Thyroid gland (tissue), 4 donors: ENCODE results near the gene REG3A. TPM values are rescaled to one million over a fixed set of nuclear protein-coding genes. Genes with fewer than 3 reads are reported as not detected.

Experiments used
- DNase-seq, 2 donors: peaks; one replicate each; pipeline ENCODE4 v3.0.0-alpha.2; 2019
- H3K27ac ChIP-seq, 3 donors: fragments of 200-600 bp; sonication (generic); 1 replicate in 2 of 3; 2 replicates in 1 of 3; pipeline ENCODE4 v1.5.1; 2016 to 2019; ENCODE audit warnings: mild to moderate bottlenecking in 1 of 3, moderate library complexity in 1 of 3
- H3K27me3 ChIP-seq: fragments of 200-600 bp; sonication (generic); one replicate; pipeline ENCODE4 v1.5.1; 2019
- H3K36me3 ChIP-seq, 2 donors: fragments of 200-600 bp; sonication (generic); one replicate each; pipeline ENCODE4 v1.5.1; 2016 to 2019
- H3K4me1 ChIP-seq, 2 donors: fragments of 200-600 bp; sonication (generic); one replicate each; pipeline ENCODE4 v1.5.1; 2017 to 2019
- H3K4me3 ChIP-seq, 3 donors: fragments of 200-600 bp; sonication (generic); replicated peaks in 1 of 3; 1 replicate in 2 of 3; 2 replicates in 1 of 3; pipeline ENCODE4 v1.5.1; 2016; ENCODE audit warnings: mild to moderate bottlenecking in 1 of 3
- H3K9me3 ChIP-seq: fragments of 200-600 bp; sonication (generic); one replicate; pipeline ENCODE4 v1.5.1; 2017
- POLR2A ChIP-seq, 2 donors: fragments of 450-650 bp; IDR thresholded peaks; one replicate each; pipeline ENCODE4 v1.6.1; 2017; ENCODE audit warnings: antibody characterized with exemption in 2 of 2, mild to moderate bottlenecking in 2 of 2, moderate library complexity in 1 of 2
- WGBS, 2 donors: methylation state at CpG; one replicate each; pipeline ENCODE4 v1.1.5; 2017; 5-methylcytosine and 5-hydroxymethylcytosine counted together
- intact Hi-C: fragments of 100-400 bp; cut with DNase I; formaldehyde crosslinking; loops from one replicate; pipeline ENCODE4 v1.15.1; 2023
- total RNA-seq, 4 donors: library from RNA; depleted of rRNA; stranded (reverse); fragments of >200 nt; gene quantifications; one replicate each; pipeline ENCODE4 v1.2.3, GENCODE V29; 2016
- TF ChIP-seq, protein P1 (sequence below), 6 experiments: fragments of 200-600 bp in 3 of 6; fragments of 450-650 bp in 3 of 6; sonication (generic) in 3 of 6; IDR thresholded peaks; one replicate each; pipeline ENCODE4 v1.5.1; 2016 to 2019; ENCODE audit warnings: antibody characterized with exemption in 6 of 6, mild to moderate bottlenecking in 2 of 6, inconsistent platforms in 1 of 6, moderate library complexity in 1 of 6

REG3A gene
- total RNA-seq, 4 donors from 2014 or later: not detected

- no peaks in the 10 kb centered on the region for H3K36me3 ChIP-seq
- no peaks in the 10 kb centered on the region for H3K9me3 ChIP-seq
- no peak for DNase-seq
- H3K4me3 ChIP-seq: no peak overlapping the region
- no peaks in the 10 kb centered on the region for H3K4me1 ChIP-seq
- 91 to 92% methylated on average over 2 of the region's 2 CpGs for WGBS, 2 donors
- intact Hi-C loops: no loop called here
- H3K27me3 ChIP-seq: no peaks in the 10 kb centered on the region
- no peak overlapping the region for H3K27ac ChIP-seq
- TF ChIP-seq POLR2A (IDR thresholded peaks at IDR 0.05): no peak
- TF ChIP-seq, protein P1, sequence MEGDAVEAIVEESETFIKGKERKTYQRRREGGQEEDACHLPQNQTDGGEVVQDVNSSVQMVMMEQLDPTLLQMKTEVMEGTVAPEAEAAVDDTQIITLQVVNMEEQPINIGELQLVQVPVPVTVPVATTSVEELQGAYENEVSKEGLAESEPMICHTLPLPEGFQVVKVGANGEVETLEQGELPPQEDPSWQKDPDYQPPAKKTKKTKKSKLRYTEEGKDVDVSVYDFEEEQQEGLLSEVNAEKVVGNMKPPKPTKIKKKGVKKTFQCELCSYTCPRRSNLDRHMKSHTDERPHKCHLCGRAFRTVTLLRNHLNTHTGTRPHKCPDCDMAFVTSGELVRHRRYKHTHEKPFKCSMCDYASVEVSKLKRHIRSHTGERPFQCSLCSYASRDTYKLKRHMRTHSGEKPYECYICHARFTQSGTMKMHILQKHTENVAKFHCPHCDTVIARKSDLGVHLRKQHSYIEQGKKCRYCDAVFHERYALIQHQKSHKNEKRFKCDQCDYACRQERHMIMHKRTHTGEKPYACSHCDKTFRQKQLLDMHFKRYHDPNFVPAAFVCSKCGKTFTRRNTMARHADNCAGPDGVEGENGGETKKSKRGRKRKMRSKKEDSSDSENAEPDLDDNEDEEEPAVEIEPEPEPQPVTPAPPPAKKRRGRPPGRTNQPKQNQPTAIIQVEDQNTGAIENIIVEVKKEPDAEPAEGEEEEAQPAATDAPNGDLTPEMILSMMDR (IDR thresholded peaks at IDR 0.05): no peak
Measured at GRCh38 chr2:79181617-79182016, 22.1 kb upstream of the REG3A start.

GRCh38 chr2:79180092-79180491 is 20.5 kb upstream of the REG3A start:
- intact Hi-C loops: no loop called here
- H3K4me1 ChIP-seq: no peaks in the 10 kb centered on the region
- H3K27ac ChIP-seq: no peak overlapping the region
- no peaks in the 10 kb centered on the region for H3K9me3 ChIP-seq
- no peak overlapping the region for H3K4me3 ChIP-seq
- WGBS, 2 donors: 85 to 90% methylated on average over 2 of the region's 2 CpGs
- H3K27me3 ChIP-seq: no peaks in the 10 kb centered on the region
- no peak for DNase-seq
- TF ChIP-seq, protein P1 (IDR thresholded peaks at IDR 0.05): no peak
- no peak for TF ChIP-seq POLR2A (IDR thresholded peaks at IDR 0.05)
- H3K36me3 ChIP-seq: no peaks in the 10 kb centered on the region

- Histone ChIP-seq H3K36me3 (no peaks in the 10 kb centered on the region), H3K4me3 (no peak overlapping the region), H3K9me3 (no peaks in the 10 kb centered on the region), H3K27ac (no peak overlapping the region), H3K4me1 (no peaks in the 10 kb centered on the region), H3K27me3 (no peaks in the 10 kb centered on the region)
- 73 to 75% methylated on average over 4 of the region's 4 CpGs for WGBS, 2 donors
- TF ChIP-seq, protein P1 (IDR thresholded peaks at IDR 0.05): no peak
- TF ChIP-seq POLR2A (IDR thresholded peaks at IDR 0.05): no peak
- no peak for DNase-seq
- intact Hi-C loops: no loop called here
Measured at GRCh38 chr2:79179036-79179435, 19.5 kb upstream of the REG3A start.

- H3K4me3 ChIP-seq: no peak overlapping the region
- DNase-seq: no peak
- H3K9me3 ChIP-seq: no peaks in the 10 kb centered on the region
- no peaks in the 10 kb centered on the region for H3K4me1 ChIP-seq
- intact Hi-C loops: no loop called here
- H3K36me3 ChIP-seq: no peaks in the 10 kb centered on the region
- H3K27ac ChIP-seq: no peak overlapping the region
- H3K27me3 ChIP-seq: no peaks in the 10 kb centered on the region
- 75 to 80% methylated on average over 6 of the region's 6 CpGs for WGBS, 2 donors
- TF ChIP-seq POLR2A (IDR thresholded peaks at IDR 0.05): no peak
- TF ChIP-seq, protein P1 (IDR thresholded peaks at IDR 0.05): no peak
Measured at GRCh38 chr2:79178076-79178674, 18.6 kb upstream of the REG3A start.

- WGBS, 2 donors: 91 to 93% methylated on average over 2 of the region's 2 CpGs
- intact Hi-C loops: no loop called here
- DNase-seq: no peak
- Histone ChIP-seq H3K4me3 (no peak overlapping the region), H3K9me3 (no peaks in the 10 kb centered on the region), H3K27ac (no peak overlapping the region), H3K36me3 (no peaks in the 10 kb centered on the region), H3K27me3 (no peaks in the 10 kb centered on the region), H3K4me1 (no peaks in the 10 kb centered on the region)
- TF ChIP-seq POLR2A (IDR thresholded peaks at IDR 0.05): no peak
- TF ChIP-seq, protein P1 (IDR thresholded peaks at IDR 0.05): no peak
Measured at GRCh38 chr2:79171348-79171958, 11.9 kb upstream of the REG3A start.
